ENCODE results near the gene STPG4. TPM values are rescaled to one million over a fixed set of nuclear protein-coding genes. Genes with fewer than 3 reads are reported as not detected.
"Not testable (repeated sequence)": the region's sequence is repeated elsewhere in the genome, so short reads cannot be mapped to it uniquely, and the experiment has no call there.

The STPG4 gene
- total and polyA plus RNA-seq, 2 donors: 0.41 TPM; not detected in 1

DNA sequence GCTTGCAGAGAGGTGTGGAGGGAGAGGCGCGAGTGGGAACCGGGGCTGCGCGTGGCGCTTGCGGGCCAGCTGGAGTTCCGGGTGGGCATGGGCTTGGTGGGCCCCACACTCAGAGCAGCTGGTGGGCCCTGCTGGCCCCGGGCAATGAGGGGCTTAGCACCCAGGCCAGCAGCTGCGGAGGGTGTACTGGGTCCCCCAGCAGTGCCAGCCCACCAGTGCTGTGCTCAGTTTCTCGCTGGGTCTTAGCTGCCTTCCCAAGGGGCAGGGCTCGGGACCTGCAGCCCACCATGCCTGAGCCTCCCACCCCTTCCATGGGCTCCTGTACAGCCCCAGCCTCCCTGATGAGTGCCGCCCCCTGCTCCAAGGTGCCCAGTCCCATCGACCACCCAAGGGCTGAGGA is 55.4 kb downstream of the STPG4 start:
- H3K4me1 ChIP-seq (ENCODE audit: insufficient read depth); H3K4me3 ChIP-seq (ENCODE audit: low read depth, low read length); DNase-seq (ENCODE audit: extremely low spot score); H3K27ac ChIP-seq (ENCODE audit: low read depth); H3K36me3 ChIP-seq (ENCODE audit: insufficient read depth): not testable (repeated sequence)
- 98% methylated on average over 14 of the region's 14 CpGs for WGBS

- no peaks in the 10 kb centered on the region for H3K36me3 ChIP-seq (ENCODE audit: insufficient read depth)
- 93% methylated on average over 4 of the region's 4 CpGs for WGBS
- no peak for DNase-seq (ENCODE audit: extremely low spot score)
- no peak overlapping the region for H3K4me3 ChIP-seq (ENCODE audit: low read depth, low read length)
- H3K4me1 ChIP-seq (ENCODE audit: insufficient read depth): no peaks in the 10 kb centered on the region
- no peak overlapping the region for H3K27ac ChIP-seq (ENCODE audit: low read depth)
These were observed 56.2 kb downstream of the STPG4 start for GRCh38 chr2:47098953-47099352.

DNA sequence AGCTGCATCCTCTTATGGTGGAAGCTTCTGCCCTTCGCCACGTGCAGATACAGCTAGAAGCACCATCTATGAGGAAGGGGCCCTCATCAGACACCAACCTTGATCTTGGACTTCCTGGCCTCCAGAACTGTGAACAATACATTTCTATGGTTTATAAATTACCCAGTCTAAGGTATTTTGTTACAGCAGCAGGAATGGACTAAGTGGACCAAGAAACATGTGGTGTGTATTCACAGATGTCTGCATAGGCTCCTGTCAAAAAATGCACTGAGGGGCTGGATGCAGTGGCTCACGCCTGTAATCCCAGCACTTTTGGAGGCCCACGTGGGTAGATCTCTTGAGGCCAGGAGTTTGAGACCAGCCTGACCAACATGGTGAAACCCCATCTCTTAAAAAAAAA is 57.5 kb downstream of the STPG4 start:
- DNase-seq (ENCODE audit: extremely low spot score): no peak
- 88% methylated on average over 4 of the region's 4 CpGs for WGBS
- H3K36me3 ChIP-seq (ENCODE audit: insufficient read depth): no peaks in the 10 kb centered on the region
- no peaks in the 10 kb centered on the region for H3K4me1 ChIP-seq (ENCODE audit: insufficient read depth)
- H3K27ac ChIP-seq (ENCODE audit: low read depth): no peak overlapping the region
- H3K4me3 ChIP-seq (ENCODE audit: low read depth, low read length): no peak overlapping the region

DNA sequence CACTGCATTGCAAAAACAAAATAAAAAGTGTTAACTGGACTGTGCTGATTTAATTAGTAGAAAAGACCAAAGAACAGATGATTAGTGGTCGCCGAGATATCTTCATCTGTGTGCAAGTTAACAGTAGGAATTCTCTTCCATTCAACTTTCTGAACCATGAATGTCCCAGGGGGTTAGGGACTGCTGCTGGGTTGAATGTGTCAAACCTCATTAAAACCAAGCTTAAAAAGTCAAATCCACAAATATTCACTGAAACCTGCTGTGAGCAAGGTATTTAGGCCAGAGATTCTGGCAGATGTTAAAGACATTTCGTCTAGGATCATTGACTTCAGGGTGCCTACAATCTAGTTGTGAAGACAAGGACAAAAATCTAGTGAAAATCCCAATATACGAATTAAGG is 58.7 kb downstream of the STPG4 start:
- H3K4me3 ChIP-seq (ENCODE audit: low read depth, low read length): no peak overlapping the region

GRCh38 chr2:47095349-47096020 is 59.6 kb downstream of the STPG4 start:
- DNase-seq (ENCODE audit: extremely low spot score): no peak
- Histone ChIP-seq H3K36me3 (ENCODE audit: insufficient read depth) (no peaks in the 10 kb centered on the region), H3K4me3 (ENCODE audit: low read depth, low read length) (no peak overlapping the region), H3K4me1 (ENCODE audit: insufficient read depth) (no peaks in the 10 kb centered on the region), H3K27ac (ENCODE audit: low read depth) (no peak overlapping the region)
- 94% methylated on average over 5 of the region's 5 CpGs for WGBS

More for the DNA sequence above, 58.7 kb downstream of the STPG4 start:
- Histone ChIP-seq H3K36me3 (ENCODE audit: insufficient read depth) (no peaks in the 10 kb centered on the region), H3K27ac (ENCODE audit: low read depth) (no peak overlapping the region), H3K4me1 (ENCODE audit: insufficient read depth) (no peaks in the 10 kb centered on the region)
- no peak for DNase-seq (ENCODE audit: extremely low spot score)
- 95% methylated on average over 4 of the region's 4 CpGs for WGBS

GRCh38 chr2:47094511-47095142 is 60.5 kb downstream of the STPG4 start:
- DNase-seq (ENCODE audit: extremely low spot score): no peak
- WGBS: 81% methylated on average over 7 of the region's 7 CpGs
- Histone ChIP-seq H3K4me1 (ENCODE audit: insufficient read depth) (no peaks in the 10 kb centered on the region), H3K4me3 (ENCODE audit: low read depth, low read length) (no peak overlapping the region), H3K27ac (ENCODE audit: low read depth) (no peak overlapping the region), H3K36me3 (ENCODE audit: insufficient read depth) (no peaks in the 10 kb centered on the region)

- H3K27ac ChIP-seq (ENCODE audit: low read depth): no peak overlapping the region
- no peaks in the 10 kb centered on the region for H3K36me3 ChIP-seq (ENCODE audit: insufficient read depth)
- H3K4me3 ChIP-seq (ENCODE audit: low read depth, low read length): no peak overlapping the region
- WGBS: 87% methylated on average over 8 of the region's 8 CpGs
- no peaks in the 10 kb centered on the region for H3K4me1 ChIP-seq (ENCODE audit: insufficient read depth)
- no peak for DNase-seq (ENCODE audit: extremely low spot score)
These were observed 61.5 kb downstream of the STPG4 start for GRCh38 chr2:47093626-47094025.

DNA sequence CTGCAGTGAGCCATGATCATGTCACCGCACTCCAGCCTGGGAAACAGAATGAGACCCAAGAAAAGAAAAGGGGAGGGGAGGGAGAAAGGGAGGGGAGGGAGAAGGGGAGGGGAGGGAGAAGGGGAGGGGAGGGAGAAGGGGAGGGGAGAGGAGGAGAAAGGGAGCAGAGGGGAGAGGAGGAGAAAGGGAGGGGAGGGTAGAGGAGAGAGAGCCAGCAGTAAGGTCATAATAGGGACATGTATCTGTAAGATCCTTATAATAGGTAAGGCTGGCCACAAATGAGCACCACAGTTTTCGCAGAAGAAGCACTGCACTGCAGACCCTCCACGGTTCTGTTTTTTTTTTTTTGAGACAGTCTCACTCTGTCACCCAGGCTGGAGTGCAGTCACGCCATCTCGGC is 62.6 kb downstream of the STPG4 start:
- Histone ChIP-seq H3K27ac (ENCODE audit: low read depth) (no peak overlapping the region), H3K4me1 (ENCODE audit: insufficient read depth) (no peaks in the 10 kb centered on the region), H3K36me3 (ENCODE audit: insufficient read depth) (no peaks in the 10 kb centered on the region), H3K4me3 (ENCODE audit: low read depth, low read length) (no peak overlapping the region)
- 93% methylated on average over 5 of the region's 5 CpGs for WGBS
- no peak for DNase-seq (ENCODE audit: extremely low spot score)

- no peaks in the 10 kb centered on the region for H3K4me1 ChIP-seq (ENCODE audit: insufficient read depth)
- H3K27ac ChIP-seq (ENCODE audit: low read depth): no peak overlapping the region
- no peak for DNase-seq (ENCODE audit: extremely low spot score)
- 64% methylated on average over 2 of the region's 2 CpGs for WGBS
- H3K36me3 ChIP-seq (ENCODE audit: insufficient read depth): no peaks in the 10 kb centered on the region
- H3K4me3 ChIP-seq (ENCODE audit: low read depth, low read length): no peak overlapping the region
These were observed 64.0 kb downstream of the STPG4 start for GRCh38 chr2:47091118-47091517.

- Histone ChIP-seq H3K27ac (ENCODE audit: low read depth) (no peak overlapping the region), H3K4me3 (ENCODE audit: low read depth, low read length) (no peak overlapping the region), H3K4me1 (ENCODE audit: insufficient read depth) (no peaks in the 10 kb centered on the region), H3K36me3 (ENCODE audit: insufficient read depth) (no peaks in the 10 kb centered on the region)
- no peak for DNase-seq (ENCODE audit: extremely low spot score)
- 72% methylated on average over 6 of the region's 6 CpGs for WGBS
These were observed 66.0 kb downstream of the STPG4 start for GRCh38 chr2:47089083-47089464.

DNA sequence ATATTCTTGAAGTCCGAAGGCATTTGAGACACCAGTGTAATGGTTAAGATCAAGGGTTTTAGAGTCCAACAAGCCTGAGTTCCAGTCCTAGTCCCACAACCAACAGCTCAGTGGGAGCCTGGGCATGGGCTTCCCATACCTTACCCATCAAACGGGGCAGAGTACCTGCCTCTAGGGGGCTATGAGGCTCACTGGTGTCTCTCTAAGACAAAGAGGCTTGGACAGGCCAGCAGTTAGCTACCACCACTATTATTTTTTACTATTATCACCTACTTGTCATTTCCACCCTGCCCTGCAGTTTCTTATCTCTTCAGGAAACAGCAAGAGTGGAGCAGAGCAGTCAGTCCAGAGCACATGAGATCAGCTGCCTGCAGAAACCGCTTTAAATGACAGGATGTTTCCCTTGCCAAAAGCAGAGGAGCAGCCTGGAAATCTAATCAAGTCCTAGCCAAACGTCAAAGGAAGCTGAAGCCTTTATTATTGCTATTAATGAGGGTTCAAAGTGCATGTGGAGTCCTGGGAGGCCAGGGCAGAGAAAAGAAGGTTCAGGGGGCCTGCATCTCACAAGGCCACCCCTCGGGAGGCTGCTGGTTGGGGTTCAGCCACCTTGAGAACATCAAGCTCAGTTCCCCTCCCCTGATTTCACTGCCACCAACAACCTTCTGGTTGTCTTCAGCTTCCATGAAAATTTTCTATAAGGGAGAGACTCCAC is 66.6 kb downstream of the STPG4 start:
- no peak for DNase-seq (ENCODE audit: extremely low spot score)
- Histone ChIP-seq H3K4me1 (ENCODE audit: insufficient read depth) (no peaks in the 10 kb centered on the region), H3K4me3 (ENCODE audit: low read depth, low read length) (no peak overlapping the region), H3K27ac (ENCODE audit: low read depth) (no peak overlapping the region), H3K36me3 (ENCODE audit: insufficient read depth) (no peaks in the 10 kb centered on the region)
- WGBS: 68% methylated on average over 5 of the region's 5 CpGs

DNA sequence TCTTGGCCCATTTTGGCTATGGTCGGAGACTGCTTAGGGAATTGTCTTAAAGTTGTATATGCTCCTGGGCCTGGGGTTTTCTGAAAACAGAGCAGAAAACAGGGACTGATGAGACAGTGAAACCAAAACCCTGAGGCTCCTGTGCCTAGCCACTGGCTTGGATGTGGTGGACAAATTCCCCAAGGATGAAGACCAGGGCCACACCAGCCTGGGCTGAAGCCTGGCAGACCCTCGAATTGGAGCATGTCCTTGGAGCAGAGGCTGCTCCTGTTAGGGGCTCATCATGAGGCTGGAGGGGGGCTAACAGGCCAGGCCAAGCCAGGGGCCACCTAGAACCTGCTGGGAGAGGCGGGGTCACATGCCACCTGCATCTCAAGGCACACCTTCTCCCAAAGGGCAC is 68.1 kb downstream of the STPG4 start:
- no peaks in the 10 kb centered on the region for H3K36me3 ChIP-seq (ENCODE audit: insufficient read depth)
- no peak overlapping the region for H3K4me3 ChIP-seq (ENCODE audit: low read depth, low read length)
- 85% methylated on average over 3 of the region's 3 CpGs for WGBS
- no peak for DNase-seq (ENCODE audit: extremely low spot score)
- H3K27ac ChIP-seq (ENCODE audit: low read depth): no peak overlapping the region
- no peaks in the 10 kb centered on the region for H3K4me1 ChIP-seq (ENCODE audit: insufficient read depth)

- Histone ChIP-seq H3K36me3 (ENCODE audit: insufficient read depth) (no peaks in the 10 kb centered on the region), H3K27ac (ENCODE audit: low read depth) (no peak overlapping the region), H3K4me1 (ENCODE audit: insufficient read depth) (no peaks in the 10 kb centered on the region), H3K4me3 (ENCODE audit: low read depth, low read length) (no peak overlapping the region)
- no peak for DNase-seq (ENCODE audit: extremely low spot score)
- WGBS: 67% methylated on average over 6 of the region's 6 CpGs
These were observed 68.5 kb downstream of the STPG4 start for GRCh38 chr2:47086571-47086970.

GRCh38 chr2:47086054-47086471 is 69.0 kb downstream of the STPG4 start:
- Histone ChIP-seq H3K27ac (ENCODE audit: low read depth) (no peak overlapping the region), H3K4me1 (ENCODE audit: insufficient read depth) (no peaks in the 10 kb centered on the region), H3K4me3 (ENCODE audit: low read depth, low read length) (no peak overlapping the region), H3K36me3 (ENCODE audit: insufficient read depth) (no peaks in the 10 kb centered on the region)
- WGBS: 37% methylated on average over 9 of the region's 9 CpGs
- no peak for DNase-seq (ENCODE audit: extremely low spot score)

Data from urinary bladder (tissue), 4 donors.